ENCODE results near the gene RNASE4.

DNA sequence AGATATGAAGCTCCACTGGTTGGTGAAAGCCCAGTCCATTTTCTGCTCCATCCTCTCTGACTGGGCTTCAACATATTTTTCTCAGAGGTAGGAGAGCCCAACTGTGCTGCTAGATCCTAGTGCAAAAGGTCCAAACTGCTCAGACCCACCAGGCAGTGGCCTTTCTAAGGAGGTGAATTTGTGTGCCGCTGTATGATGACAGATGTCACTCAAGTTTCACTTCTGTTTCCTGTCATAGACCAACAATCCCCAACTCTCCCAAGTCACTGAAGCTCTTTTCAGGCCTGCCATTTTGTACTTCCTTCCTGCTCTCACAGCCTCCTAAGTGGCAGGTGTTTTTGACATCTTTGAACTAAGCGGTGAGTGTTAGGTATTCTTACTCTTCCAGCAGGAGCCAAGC lies 16.4 kb upstream of the RNASE4 start:
- TF ChIP-seq, protein P1, sequence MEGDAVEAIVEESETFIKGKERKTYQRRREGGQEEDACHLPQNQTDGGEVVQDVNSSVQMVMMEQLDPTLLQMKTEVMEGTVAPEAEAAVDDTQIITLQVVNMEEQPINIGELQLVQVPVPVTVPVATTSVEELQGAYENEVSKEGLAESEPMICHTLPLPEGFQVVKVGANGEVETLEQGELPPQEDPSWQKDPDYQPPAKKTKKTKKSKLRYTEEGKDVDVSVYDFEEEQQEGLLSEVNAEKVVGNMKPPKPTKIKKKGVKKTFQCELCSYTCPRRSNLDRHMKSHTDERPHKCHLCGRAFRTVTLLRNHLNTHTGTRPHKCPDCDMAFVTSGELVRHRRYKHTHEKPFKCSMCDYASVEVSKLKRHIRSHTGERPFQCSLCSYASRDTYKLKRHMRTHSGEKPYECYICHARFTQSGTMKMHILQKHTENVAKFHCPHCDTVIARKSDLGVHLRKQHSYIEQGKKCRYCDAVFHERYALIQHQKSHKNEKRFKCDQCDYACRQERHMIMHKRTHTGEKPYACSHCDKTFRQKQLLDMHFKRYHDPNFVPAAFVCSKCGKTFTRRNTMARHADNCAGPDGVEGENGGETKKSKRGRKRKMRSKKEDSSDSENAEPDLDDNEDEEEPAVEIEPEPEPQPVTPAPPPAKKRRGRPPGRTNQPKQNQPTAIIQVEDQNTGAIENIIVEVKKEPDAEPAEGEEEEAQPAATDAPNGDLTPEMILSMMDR (IDR thresholded peaks at IDR 0.05), result no peak
- TF ChIP-seq POLR2A (IDR thresholded peaks at IDR 0.05) (no peak), EP300 (IDR thresholded peaks at IDR 0.05; ENCODE audit: low read depth) (no peak)

Measured in transverse colon (tissue), 3 donors.